Activated CD8-positive, alpha-beta memory T cell treated with anti-CD3 and anti-CD28 coated beads, Interleukin-2, amount 10 ng/mL, durations not matched to agents 7 days and 5 days (primary cell): ENCODE measurements around the gene PSMB2. TPM values are rescaled to one million over a fixed set of nuclear protein-coding genes. Genes with fewer than 3 reads are reported as not detected.

Experiments used
- ATAC-seq: fragments of 150-1000 bp; cut with Tn5 transposase; one replicate; pipeline ENCODE4 v1.10.0; 2021; ENCODE audit warnings: moderate library complexity
- CTCF ChIA-PET: fragments of 350-600 bp; sonication (Branson Sonifier 250); formaldehyde crosslinking; loops from one replicate; lab custom pipeline; 2021; ENCODE audit warnings: antibody characterized with exemption; lab: Charles Lee
- DNase-seq: peaks from one replicate; pipeline ENCODE4 v3.0.0-alpha.2; 2020
- H3K27ac Mint-ChIP-seq: one replicate; pipeline ENCODE4 v1.8.0; 2021; ENCODE audit warnings: mild to moderate bottlenecking, mixed read lengths
- H3K27me3 Mint-ChIP-seq: one replicate; pipeline ENCODE4 v1.8.0; 2021; ENCODE audit warnings: mixed read lengths
- H3K36me3 Mint-ChIP-seq: one replicate; pipeline ENCODE4 v1.8.0; 2021; ENCODE audit warnings: mild to moderate bottlenecking, mixed read lengths
- H3K4me1 Mint-ChIP-seq: one replicate; pipeline ENCODE4 v1.8.0; 2021; ENCODE audit warnings: mixed read lengths
- H3K4me3 Mint-ChIP-seq: one replicate; pipeline ENCODE4 v1.8.0; 2021; ENCODE audit warnings: mild to moderate bottlenecking, moderate library complexity, mixed read lengths
- H3K9me3 Mint-ChIP-seq: one replicate; pipeline ENCODE4 v1.8.0; 2022; ENCODE audit warnings: low read depth, mixed read lengths
- total RNA-seq, 2 experiments: library from RNA; stranded (reverse); gene quantifications; one replicate each; pipeline ENCODE4 v1.2.3, GENCODE V29; 2021

PSMB2 gene
- total RNA-seq, 2 experiments from 2014 or later, result 88.8 to 103 TPM

GRCh38 chr1:35573198-35574124 is 67.9 kb downstream of the PSMB2 start, which contains the start of gene TFAP2E:
Gene TFAP2E, plus strand, starts transcription at chr1:35573314. Its CDS starts 264 bp downstream, at chr1:35573578.
- CTCF ChIA-PET, result interaction anchor here (0.5 to 4.8 kb wide), 8 partner anchors 9 to 227 kb away, joined by 3 to 47 read pairs (median 8); no protein-coding TSS in a partner anchor
- Mint-ChIP-seq H3K9me3 (no peaks in the 10 kb centered on the region), H3K27ac (no peak within 1 kb of the TSS), H3K4me3 (no peak within 1 kb of the TSS), H3K27me3 (peaks cover 45% of the 10 kb centered on the region), H3K4me1 (peaks cover 28% of the 10 kb centered on the region), H3K36me3 (peaks cover 3% of the 10 kb centered on the region)
- ATAC-seq (no peak), DNase-seq (no peak)

DNA sequence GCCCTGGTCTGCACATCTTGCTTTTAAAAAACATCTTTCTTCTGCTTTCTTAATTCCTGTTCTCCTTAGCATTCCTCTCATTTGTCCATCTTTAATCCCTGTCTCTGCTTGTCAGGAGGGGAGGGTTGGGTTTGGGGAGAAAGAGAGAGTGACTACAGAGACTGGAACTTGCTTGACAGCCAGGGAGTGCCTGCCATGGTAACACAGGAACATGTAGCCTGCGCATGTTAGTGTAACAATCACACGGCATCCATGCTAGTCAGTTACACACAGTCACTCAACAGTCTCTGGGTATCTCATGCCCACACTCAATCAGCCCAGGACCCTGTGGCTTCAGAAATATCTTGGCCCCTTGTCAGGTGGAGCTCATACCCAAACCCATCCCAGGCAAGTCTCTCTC is 69.0 kb downstream of the PSMB2 start:
- CTCF ChIA-PET, result interaction anchor here (0.6 to 4.8 kb wide), 8 partner anchors 7 to 203 kb away, joined by 3 to 47 read pairs (median 8); no protein-coding TSS in a partner anchor
- peaks cover 3% of the 10 kb centered on the region for H3K36me3 Mint-ChIP-seq
- H3K27ac Mint-ChIP-seq, result no peak overlapping the region
- ATAC-seq, result no peak
- H3K9me3 Mint-ChIP-seq, result no peaks in the 10 kb centered on the region
- DNase-seq, result no peak
- H3K4me1 Mint-ChIP-seq, result peaks cover 16% of the 10 kb centered on the region
- H3K4me3 Mint-ChIP-seq, result no peak overlapping the region
- peaks cover 40% of the 10 kb centered on the region for H3K27me3 Mint-ChIP-seq

DNA sequence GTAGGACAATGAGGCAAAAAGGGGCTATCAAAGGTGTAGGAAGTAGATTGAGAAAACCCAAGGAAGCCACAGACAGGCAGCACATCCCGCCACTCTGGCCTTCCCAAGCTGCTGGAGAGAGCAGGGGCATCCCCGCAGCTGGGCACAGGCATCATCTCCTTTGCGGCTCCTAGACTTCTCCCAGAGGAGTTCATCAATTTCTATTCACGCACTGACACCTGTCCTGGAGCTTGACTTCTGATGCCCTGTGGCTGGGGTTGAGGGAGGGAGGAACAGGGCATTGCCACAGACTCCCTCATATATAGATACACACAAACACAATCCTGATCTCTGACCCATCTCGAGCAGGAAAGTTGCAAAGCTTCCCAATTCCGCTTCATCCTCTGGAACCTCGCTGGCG is 70.1 kb downstream of the PSMB2 start:
- no peaks in the 10 kb centered on the region for H3K9me3 Mint-ChIP-seq
- no peak overlapping the region for H3K27ac Mint-ChIP-seq
- DNase-seq (no peak), ATAC-seq (no peak)
- H3K36me3 Mint-ChIP-seq, result peaks cover 3% of the 10 kb centered on the region
- H3K27me3 Mint-ChIP-seq, result peaks cover 37% of the 10 kb centered on the region
- CTCF ChIA-PET, result interaction anchor here (0.6 to 4.7 kb wide), 10 partner anchors 9 to 200 kb away, joined by 3 to 47 read pairs (median 4); no protein-coding TSS in a partner anchor
- no peak overlapping the region for H3K4me3 Mint-ChIP-seq
- H3K4me1 Mint-ChIP-seq, result peaks cover 10% of the 10 kb centered on the region

GRCh38 chr1:35570589-35571137 is 70.7 kb downstream of the PSMB2 start:
- Mint-ChIP-seq H3K4me1 (peaks cover 4% of the 10 kb centered on the region), H3K36me3 (peaks cover 3% of the 10 kb centered on the region), H3K27me3 (peaks cover 34% of the 10 kb centered on the region), H3K27ac (no peak overlapping the region), H3K4me3 (no peak overlapping the region), H3K9me3 (no peaks in the 10 kb centered on the region)
- no peak for ATAC-seq
- DNase-seq, result no peak
- CTCF ChIA-PET, result interaction anchor here (0.6 to 4.7 kb wide), 11 partner anchors 9 to 200 kb away, joined by 3 to 47 read pairs (median 4); no protein-coding TSS in a partner anchor

- H3K4me3 Mint-ChIP-seq, result no peak overlapping the region
- no peaks in the 10 kb centered on the region for H3K9me3 Mint-ChIP-seq
- peaks cover 26% of the 10 kb centered on the region for H3K27me3 Mint-ChIP-seq
- H3K4me1 Mint-ChIP-seq, result no peaks in the 10 kb centered on the region
- ATAC-seq, result no peak
- CTCF ChIA-PET, result interaction anchor here (0.9 to 4.7 kb wide), 6 partner anchors 32 to 201 kb away, joined by 3 to 47 read pairs (median 4); no protein-coding TSS in a partner anchor
- no peak for DNase-seq
- no peaks in the 10 kb centered on the region for H3K36me3 Mint-ChIP-seq
- H3K27ac Mint-ChIP-seq, result no peak overlapping the region
Observed at GRCh38 chr1:35569936-35570335, 71.4 kb downstream of the PSMB2 start.

DNA sequence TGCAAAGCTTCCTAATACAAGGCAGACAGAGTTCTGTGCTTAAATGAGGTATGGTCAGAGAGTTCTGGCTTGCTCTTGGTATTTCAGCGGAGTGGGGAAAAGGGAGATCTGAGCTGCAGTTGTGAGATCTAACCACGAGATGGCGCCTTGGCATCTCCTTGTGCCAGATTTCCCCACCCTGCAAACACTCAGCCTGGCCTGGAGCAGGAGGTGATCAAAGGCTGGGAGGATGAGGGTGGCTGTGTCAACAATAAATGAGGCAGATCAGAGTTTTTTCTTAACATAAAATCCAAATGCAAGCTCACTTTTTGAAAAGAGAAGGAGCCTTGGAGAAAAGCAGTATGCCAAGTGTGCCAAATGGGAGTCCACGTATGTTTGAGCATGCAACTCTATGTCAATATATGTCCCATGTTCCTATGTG is 72.3 kb downstream of the PSMB2 start:
- peaks cover 22% of the 10 kb centered on the region for H3K27me3 Mint-ChIP-seq
- CTCF ChIA-PET, result interaction anchor here (0.6 to 5.9 kb wide), 36 partner anchors 9 to 218 kb away, joined by 3 to 144 read pairs (median 4); partner anchors contain the start of genes C1orf216, CLSPN, KIAA0319L and NCDN
- H3K4me1 Mint-ChIP-seq, result peaks cover 4% of the 10 kb centered on the region
- H3K27ac Mint-ChIP-seq, result no peak overlapping the region
- H3K36me3 Mint-ChIP-seq, result peaks cover 3% of the 10 kb centered on the region
- no peaks in the 10 kb centered on the region for H3K9me3 Mint-ChIP-seq
- H3K4me3 Mint-ChIP-seq, result no peak overlapping the region
- peak; percentile 77 for DNase-seq
- peak; percentile 69 for ATAC-seq

DNA sequence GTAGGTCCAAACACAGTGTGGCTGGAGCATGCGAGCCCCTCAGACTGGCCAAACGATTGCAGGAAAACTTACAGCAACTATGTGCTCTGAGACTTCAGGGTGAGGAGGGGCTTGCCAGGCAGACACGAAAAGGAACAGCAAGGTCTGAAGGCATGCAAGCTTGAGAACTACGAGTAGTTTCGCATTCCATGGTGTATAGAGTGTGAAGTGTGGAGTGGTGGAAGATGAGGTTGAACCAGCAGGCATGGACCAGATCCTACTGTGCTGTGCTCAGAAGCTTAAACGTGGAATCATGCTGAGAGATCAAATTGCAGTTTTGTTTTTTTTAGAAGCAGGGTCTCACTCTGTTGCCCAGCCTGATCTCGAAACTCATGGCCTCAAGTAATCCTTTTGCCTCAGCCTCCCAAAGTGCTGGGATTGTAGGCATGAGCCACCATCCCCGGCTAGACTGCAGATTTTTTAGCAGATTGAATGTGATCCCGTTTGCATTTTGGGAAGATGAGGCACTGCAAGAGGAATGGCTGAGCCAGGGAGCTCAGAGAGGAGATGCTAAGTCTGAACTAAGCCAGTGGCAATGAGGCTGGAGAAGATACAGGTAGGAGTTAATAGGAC is 73.3 kb downstream of the PSMB2 start:
- Mint-ChIP-seq H3K9me3 (no peaks in the 10 kb centered on the region), H3K36me3 (peaks cover 3% of the 10 kb centered on the region), H3K4me1 (peaks cover 6% of the 10 kb centered on the region), H3K27ac (no peak overlapping the region), H3K4me3 (no peak overlapping the region), H3K27me3 (peaks cover 22% of the 10 kb centered on the region)
- DNase-seq, result peak; percentile 26
- CTCF ChIA-PET, result interaction anchor here (1.1 to 5.9 kb wide), 24 partner anchors 8 to 219 kb away, joined by 3 to 144 read pairs (median 5); partner anchors contain the start of genes C1orf216 and CLSPN
- no peak for ATAC-seq

DNA sequence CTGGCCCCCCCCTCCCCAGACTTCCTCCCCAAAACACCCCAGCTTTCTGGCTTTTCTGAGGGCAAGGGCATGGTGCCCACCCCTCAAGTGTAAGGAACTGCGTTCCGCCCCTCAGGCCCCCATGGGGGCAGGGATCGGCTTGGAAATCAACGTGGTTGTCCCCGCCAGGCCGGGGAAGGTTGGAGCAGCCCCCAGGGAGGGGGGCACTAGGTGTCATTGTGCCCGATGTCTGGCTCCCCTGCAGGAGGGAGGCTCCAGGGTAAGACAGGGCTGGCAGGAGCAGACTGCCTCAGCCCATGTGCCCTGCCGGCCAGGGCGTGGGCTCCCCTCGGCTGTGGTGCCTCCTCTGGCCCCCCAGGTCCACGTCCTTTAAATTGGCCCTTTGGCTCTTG is 75.6 kb downstream of the PSMB2 start:
- no peak for ATAC-seq
- Mint-ChIP-seq H3K4me3 (no peak overlapping the region), H3K36me3 (peaks cover 3% of the 10 kb centered on the region), H3K27ac (no peak overlapping the region), H3K4me1 (peaks cover 12% of the 10 kb centered on the region), H3K27me3 (peaks cover 2% of the 10 kb centered on the region), H3K9me3 (no peaks in the 10 kb centered on the region)
- no peak for DNase-seq
- CTCF ChIA-PET, result interaction anchor here (0.5 to 5.9 kb wide), 17 partner anchors 9 to 586 kb away, joined by 3 to 144 read pairs (median 5); partner anchors contain the start of genes C1orf216, CLSPN and TFAP2E

DNA sequence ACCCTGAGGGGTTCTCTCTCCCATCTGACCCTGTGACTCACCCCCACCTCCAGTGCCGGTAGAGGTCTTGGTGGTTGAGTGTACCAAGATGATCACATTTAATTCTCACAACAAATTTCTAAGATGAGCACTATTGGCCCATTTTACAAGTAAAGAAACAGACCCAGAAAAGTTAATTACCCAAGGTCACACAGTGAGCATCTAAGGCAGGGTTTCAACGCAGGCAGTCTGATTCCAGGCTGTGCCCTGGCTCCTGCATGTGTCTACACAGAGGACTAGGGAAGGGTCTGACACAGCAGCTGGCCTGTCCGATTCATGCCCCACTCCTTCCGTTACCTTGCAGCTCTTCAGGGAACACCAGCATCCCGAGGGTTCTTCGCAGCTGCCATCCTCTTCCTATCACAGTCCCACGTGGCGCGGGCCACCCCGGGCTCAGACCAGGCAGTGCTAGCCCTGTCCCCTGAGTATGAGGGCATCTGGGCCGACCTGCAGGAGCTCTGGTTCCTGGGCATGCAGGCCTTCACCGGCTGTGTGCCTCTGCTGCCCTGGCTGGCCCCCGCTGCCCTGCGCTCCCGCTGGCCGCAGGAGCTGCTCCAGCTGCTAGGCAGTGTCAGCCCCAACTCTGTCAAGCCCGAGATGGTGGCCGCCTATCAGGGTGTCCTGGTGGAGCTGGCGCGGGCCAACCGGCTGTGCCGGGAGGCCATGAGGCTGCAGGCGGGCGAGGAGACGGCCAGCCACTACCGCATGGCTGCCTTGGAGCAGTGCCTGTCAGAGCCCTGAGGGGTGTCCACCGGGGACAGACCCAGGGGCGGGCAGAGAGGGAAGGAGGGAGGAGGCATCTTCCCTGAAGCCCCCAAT is 76.2 kb downstream of the PSMB2 start:
- ATAC-seq, result no peak
- CTCF ChIA-PET, result interaction anchor here (0.5 to 5.9 kb wide), 45 partner anchors 9 to 586 kb away, joined by 3 to 144 read pairs (median 4); partner anchors contain the start of genes C1orf216, CLSPN, KIAA0319L and TFAP2E
- H3K4me3 Mint-ChIP-seq, result no peak overlapping the region
- H3K9me3 Mint-ChIP-seq, result no peaks in the 10 kb centered on the region
- peaks cover 12% of the 10 kb centered on the region for H3K4me1 Mint-ChIP-seq
- H3K36me3 Mint-ChIP-seq, result peaks cover 3% of the 10 kb centered on the region
- peak; percentile 39 for DNase-seq
- H3K27me3 Mint-ChIP-seq, result no peaks in the 10 kb centered on the region
- H3K27ac Mint-ChIP-seq, result no peak overlapping the region

GRCh38 chr1:35564037-35564883 is 77.1 kb downstream of the PSMB2 start:
- CTCF ChIA-PET, result interaction anchor here (0.6 to 5.9 kb wide), 45 partner anchors 8 to 404 kb away, joined by 3 to 144 read pairs (median 4); partner anchors contain the start of genes C1orf216, CLSPN, KIAA0319L and TFAP2E
- Mint-ChIP-seq H3K4me1 (peaks cover 14% of the 10 kb centered on the region), H3K27me3 (no peaks in the 10 kb centered on the region), H3K27ac (no peak overlapping the region), H3K36me3 (peaks cover 3% of the 10 kb centered on the region), H3K9me3 (no peaks in the 10 kb centered on the region), H3K4me3 (no peak overlapping the region)
- peak; percentile 90 for DNase-seq
- peak; percentile 80 for ATAC-seq

GRCh38 chr1:35563166-35563565 is 78.2 kb downstream of the PSMB2 start:
- no peak for ATAC-seq
- H3K4me3 Mint-ChIP-seq, result no peak overlapping the region
- CTCF ChIA-PET, result interaction anchor here (2.5 to 3.4 kb wide), 2 partner anchors 9 to 112 kb away, joined by 13 to 24 read pairs; partner anchors contain the start of gene TFAP2E
- peak overlapping the region; percentile 13 for H3K27ac Mint-ChIP-seq
- peaks cover 19% of the 10 kb centered on the region for H3K4me1 Mint-ChIP-seq
- no peaks in the 10 kb centered on the region for H3K9me3 Mint-ChIP-seq
- DNase-seq, result peak; percentile 40
- H3K36me3 Mint-ChIP-seq, result peaks cover 3% of the 10 kb centered on the region
- no peaks in the 10 kb centered on the region for H3K27me3 Mint-ChIP-seq
